Neural progenitor cell (in vitro differentiated cells): ENCODE measurements around the gene DRC3.

Source experiments
- CTCF ChIP-seq: fragments of 200-600 bp; sonication (generic); IDR thresholded peaks from 2 replicates; pipeline ENCODE4 v1.5.1; 2017; ENCODE audit warnings: antibody characterized with exemption, mild to moderate bottlenecking
- EZH2 ChIP-seq: fragments of 200-600 bp; sonication (generic); IDR thresholded peaks from 2 replicates; pipeline ENCODE4 v1.6.1; 2017; ENCODE audit warnings: antibody characterized with exemption, mild to moderate bottlenecking, moderate library complexity
- EZH2phosphoT487 ChIP-seq: fragments of 200-600 bp; sonication (generic); IDR thresholded peaks from 2 replicates; pipeline ENCODE4 v1.6.1; 2017; ENCODE audit warnings: antibody characterized with exemption

GRCh38 chr17:17954079-17954478 is 18.6 kb upstream of the DRC3 start:
- TF ChIP-seq CTCF = no peak
- no peak for TF ChIP-seq EZH2
- no peak for TF ChIP-seq EZH2phosphoT487
